HepG2 (cell line): ENCODE results near the gene WNT7A. TPM values are rescaled to one million over a fixed set of nuclear protein-coding genes. Genes with fewer than 3 reads are reported as not detected.

Experiments
- ATAC-seq: fragments of 200-7000 bp; cut with Tn5 transposase; 3 replicates; pipeline ENCODE4 v1.9.1; 2020; ENCODE audit warnings: mild to moderate bottlenecking, moderate library complexity
- BruUV-seq: library from RNA; stranded (reverse); fragments of 400-500 nt; replicated peaks from 2 replicates; lab custom pipeline; 2021; lab: Mats Ljungman, UMichigan
- CTCF ChIA-PET: fragments of 300-600 bp; formaldehyde crosslinking; extraction: SDS; loops from one replicate; lab custom pipeline; 2021; ENCODE audit warnings: low total read pairs, inconsistent platforms, low intra/inter-chr PET ratio; lab: Yijun Ruan, JAX
- POLR2A ChIA-PET: fragments of 350-600 bp; sonication (Branson Sonifier 250); formaldehyde crosslinking; loops from one replicate; lab custom pipeline; 2020; ENCODE audit warnings: antibody characterized with exemption, inconsistent platforms; lab: Yijun Ruan, JAX
- DNase-seq: peaks from one replicate; pipeline ENCODE4 v3.0.0-alpha.2; 2015; ENCODE audit warnings: low spot score
- FAIRE-seq: peaks from 3 replicates; lab custom pipeline; 2011; peaks lifted over from hg19 to GRCh38; lab: Jason Lieb, UNC
- H2AFZ ChIP-seq: one replicate; pipeline ENCODE4 v1.6.1; 2011; ENCODE audit warnings: low read length, inconsistent platforms
- H3K27ac ChIP-seq: fragments of 300-600 bp; 3 replicates; pipeline ENCODE4 v1.8.0; 2011; ENCODE audit warnings: mixed run types, mild to moderate bottlenecking, mixed read lengths, low read length, inconsistent platforms; ENCODE audit not compliant: insufficient read depth; ENCODE audit errors: extremely low read length
- H3K27me3 ChIP-seq, 2 experiments: fragments of 200-600 bp in 1 of 2; 2 replicates in 1 of 2; 3 replicates in 1 of 2; pipeline versions ENCODE4 v1.6.0 to v1.8.0; 2011; ENCODE audit warnings: low read length in 2 of 2, mild to moderate bottlenecking in 2 of 2, moderate library complexity in 2 of 2, inconsistent platforms in 1 of 2; ENCODE audit not compliant: insufficient read depth in 2 of 2, control insufficient read depth in 1 of 2
- H3K36me3 ChIP-seq, 2 experiments: fragments of 200-600 bp in 1 of 2; replicated peaks in 1 of 2; 2 replicates in 1 of 2; 3 replicates in 1 of 2; pipeline versions ENCODE4 v1.5.1 to v1.8.0; 2011; ENCODE audit warnings: low read length in 2 of 2, inconsistent platforms in 1 of 2; ENCODE audit not compliant: insufficient read depth in 2 of 2, control insufficient read depth in 1 of 2
- H3K4me1 ChIP-seq: 2 replicates; pipeline ENCODE4 v1.5.1; 2012; ENCODE audit warnings: low read length, inconsistent platforms; ENCODE audit not compliant: insufficient read depth
- H3K4me2 ChIP-seq: 2 replicates; pipeline ENCODE4 v1.6.0; 2011; ENCODE audit warnings: low read depth, low read length, inconsistent platforms
- H3K4me3 ChIP-seq, 3 experiments: fragments of 200-600 bp in 1 of 3; sonication (generic), shearing (Covaris generic) in 1 of 3; replicated peaks in 1 of 3; 2 replicates each; pipeline ENCODE4 v1.5.1; 2011 to 2016; ENCODE audit warnings: low read length in 3 of 3, inconsistent platforms in 2 of 3, low read depth in 2 of 3, mild to moderate bottlenecking in 2 of 3, control low read depth in 1 of 3, mixed read lengths in 1 of 3; ENCODE audit not compliant: insufficient read depth in 1 of 3
- H3K79me2 ChIP-seq: one replicate; pipeline ENCODE4 v1.6.1; 2011; ENCODE audit warnings: low read length, inconsistent platforms; ENCODE audit not compliant: insufficient read depth
- H3K9ac ChIP-seq: 2 replicates; pipeline ENCODE4 v1.6.0; 2011; ENCODE audit warnings: mild to moderate bottlenecking, low read depth, low read length, inconsistent platforms; ENCODE audit not compliant: insufficient read depth
- H3K9me3 ChIP-seq: 2 replicates; pipeline ENCODE4 v1.5.1; 2012; ENCODE audit warnings: mild to moderate bottlenecking, low read length
- H4K20me1 ChIP-seq: 2 replicates; pipeline ENCODE4 v1.6.0; 2011; ENCODE audit warnings: inconsistent platforms, mild to moderate bottlenecking, low read length, moderate library complexity; ENCODE audit not compliant: insufficient read depth
- CEBPG ChIP-seq: IDR thresholded peaks from 2 replicates; pipeline ENCODE4 v1.6.1; 2016
- CEBPZ ChIP-seq: IDR thresholded peaks from 2 replicates; pipeline ENCODE4 v1.6.1; 2012; ENCODE audit warnings: low read length, improper control_type of control experiment
- GRHL1 ChIP-seq: sonication (generic); formaldehyde crosslinking; conservative IDR thresholded peaks from 2 replicates; pipeline ENCODE4 v1.8.0; 2022; ENCODE audit warnings: missing genetic modification reagents
- IKZF4 ChIP-seq: sonication (generic); formaldehyde crosslinking; IDR thresholded peaks from 2 replicates; pipeline ENCODE4 v1.5.1; 2020; ENCODE audit warnings: borderline replicate concordance, mild to moderate bottlenecking, low read depth, missing genetic modification reagents; ENCODE audit errors: not compliant biosample characterization
- NCOR1 ChIP-seq: fragments of 200-600 bp; sonication (generic); IDR thresholded peaks from 2 replicates; pipeline ENCODE4 v1.7.0; 2017; ENCODE audit warnings: antibody characterized with exemption, low read length, borderline replicate concordance
- SMARCE1 ChIP-seq: fragments of 450-650 bp; IDR thresholded peaks from 2 replicates; pipeline ENCODE4 v1.6.1; 2017; ENCODE audit warnings: borderline replicate concordance
- U2AF1 ChIP-seq: fragments of 200-400 bp; formaldehyde crosslinking; optimal IDR thresholded peaks from 2 replicates; pipeline ENCODE3; 2017; ENCODE audit warnings: mild to moderate bottlenecking, low read depth, low read length
- ZFP41 ChIP-seq: sonication (generic); formaldehyde crosslinking; IDR thresholded peaks from 2 replicates; pipeline ENCODE4 v1.4.0; 2020; ENCODE audit warnings: mild to moderate bottlenecking, missing genetic modification reagents, borderline replicate concordance
- ZNF235 ChIP-seq: sonication (generic); formaldehyde crosslinking; IDR thresholded peaks from 2 replicates; pipeline ENCODE4 v1.8.1; 2023; ENCODE audit warnings: mild to moderate bottlenecking, missing genetic modification reagents, borderline replicate concordance
- ZNF75D ChIP-seq: sonication (generic); formaldehyde crosslinking; IDR thresholded peaks from 2 replicates; pipeline ENCODE4 v1.8.1; 2023; ENCODE audit warnings: missing genetic modification reagents, mild to moderate bottlenecking, borderline replicate concordance
- WGBS: methylation state at CpG from one replicate; pipeline ENCODE4 v1.1.6; 2017; ENCODE audit warnings: low lambda C conversion rate; 5-methylcytosine and 5-hydroxymethylcytosine counted together
- in situ Hi-C: cut with HindIII; loops from 2 replicates; pipeline ENCODE4 v1.10.0; 2017; ENCODE audit warnings: low pct_unique_long_range_greater_than_20kb; ENCODE audit not compliant: extremely low pct_ligation_motif_present
- intact Hi-C: fragments of 100-400 bp; cut with micrococcal nuclease; formaldehyde crosslinking; loops from one replicate; pipeline ENCODE4 v1.10.0; 2022; ENCODE audit not compliant: unreplicated experiment
- polyA plus RNA-seq, 8 experiments: library from polyadenylated mRNA; depleted of rRNA in 3 of 8; stranded (reverse) in 7 of 8; unstranded in 1 of 8; fragments of >200 nt; fragmentation: Illumina TruSeq in 4 of 8; extraction: Trizol in 4 of 8; gene quantifications; 2 replicates each; pipeline versions ENCODE4 v1.2.1 to v1.2.3, GENCODE V29; 2011 to 2016; ENCODE audit warnings: low read depth in 4 of 8, missing spikeins in 1 of 8, mixed read lengths in 1 of 8; ENCODE audit not compliant: insufficient read depth in 1 of 8
- total RNA-seq, 5 experiments: library from RNA; depleted of rRNA; stranded (reverse); fragments of >200 nt; fragmentation: Illumina TruSeq; extraction: Trizol; gene quantifications; 2 replicates each; pipeline ENCODE4 v1.2.3, GENCODE V29; 2016; ENCODE audit warnings: low read depth in 1 of 5
- TF ChIP-seq, protein P1 (sequence below): sonication (generic); formaldehyde crosslinking; IDR thresholded peaks from 2 replicates; pipeline ENCODE4 v1.8.0; 2022; ENCODE audit warnings: missing genetic modification reagents, mild to moderate bottlenecking, inconsistent platforms, borderline replicate concordance
- TF ChIP-seq, protein P2 (sequence below): IDR thresholded peaks from 2 replicates; pipeline ENCODE4 v1.6.1; 2016; ENCODE audit warnings: missing biosample characterization, missing genetic modification reagents, low read depth
- TF ChIP-seq, protein P3 (sequence below): sonication (generic); formaldehyde crosslinking; IDR thresholded peaks from 2 replicates; pipeline ENCODE4 v1.5.0; 2020; ENCODE audit warnings: mild to moderate bottlenecking, missing genetic modification reagents, moderate library complexity

WNT7A gene
- total and polyA plus RNA-seq, 2 of the 13 experiments (the other 11 are each of a cell fraction or from before 2014, with no cell fraction given): not detected

DNA sequence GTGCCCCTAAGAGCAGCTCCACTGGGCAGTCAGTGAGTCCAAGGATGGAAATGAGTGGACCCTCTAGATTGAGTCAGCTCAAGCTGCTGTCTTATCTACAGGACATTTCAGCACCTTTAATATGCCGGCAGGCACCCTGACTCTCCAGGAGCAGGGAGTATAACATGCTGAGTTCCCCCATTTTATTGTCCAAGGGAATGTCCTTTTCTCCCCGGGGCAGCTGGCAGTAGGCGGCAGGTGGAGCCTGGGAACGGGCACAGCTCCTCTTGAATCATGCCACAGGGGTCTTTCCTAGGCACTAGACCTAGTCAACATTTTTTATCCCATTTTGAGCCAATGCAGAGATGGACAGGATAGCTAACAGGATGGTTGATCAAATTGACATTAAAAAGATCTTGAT, 14.8 kb downstream of the WNT7A start:
- intact Hi-C loops: no loop called here
- Histone ChIP-seq H3K4me1 (no peaks in the 10 kb centered on the region), H3K4me3 (no peak overlapping the region), H3K79me2 (no peaks in the 10 kb centered on the region), H2AFZ (no peak overlapping the region), H3K4me2 (no peak overlapping the region), H3K27ac (no peak overlapping the region), H4K20me1 (0 out of 2 replicates have a peak, but pooled peaks cover 2% of the 10 kb centered on the region), H3K9ac (no peak overlapping the region), H3K9me3 (no peaks in the 10 kb centered on the region), H3K27me3 (peaks cover 3 to 49% of the 10 kb centered on the region in 2 experiments; a peak in 2 of 5 replicates), H3K36me3 (no peaks in the 10 kb centered on the region)
- WGBS: 4% methylated on average over 3 of the region's 4 CpGs
- DNase-seq: no peak
- in situ Hi-C loops: no loop called here
- ATAC-seq: no peak
- CTCF ChIA-PET: no interaction called here
- BruUV-seq: no TSS peak
- POLR2A ChIA-PET: no interaction called here
- no peak for FAIRE-seq
- TF ChIP-seq GRHL1 (CRISPR knock-in tag) (no peak), IKZF4 (CRISPR knock-in tag) (no peak), CEBPG (CRISPR knock-in tag) (no peak), ZFP41 (CRISPR knock-in tag) (no peak), ZNF235 (CRISPR knock-in tag) (no peak), SMARCE1 (no peak), NCOR1 (no peak), U2AF1 (no peak), CEBPZ (no peak), ZNF75D (CRISPR knock-in tag) (no peak)
- TF ChIP-seq, protein P1, sequence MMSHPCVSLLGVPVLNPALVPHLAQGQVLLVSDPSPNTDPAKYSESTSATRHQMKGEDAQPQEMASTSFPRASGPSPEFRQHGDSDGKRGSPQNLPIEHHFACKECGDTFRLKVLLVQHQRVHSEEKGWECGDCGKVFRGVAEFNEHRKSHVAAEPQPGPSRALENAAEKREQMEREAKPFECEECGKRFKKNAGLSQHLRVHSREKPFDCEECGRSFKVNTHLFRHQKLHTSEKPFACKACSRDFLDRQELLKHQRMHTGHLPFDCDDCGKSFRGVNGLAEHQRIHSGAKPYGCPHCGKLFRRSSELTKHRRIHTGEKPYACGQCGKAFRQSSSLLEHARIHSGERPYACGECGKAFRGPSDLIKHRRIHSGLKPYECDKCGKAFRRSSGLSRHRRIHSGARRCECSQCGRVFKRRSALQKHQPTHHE (CRISPR knock-in tag): no peak
- TF ChIP-seq, protein P2, sequence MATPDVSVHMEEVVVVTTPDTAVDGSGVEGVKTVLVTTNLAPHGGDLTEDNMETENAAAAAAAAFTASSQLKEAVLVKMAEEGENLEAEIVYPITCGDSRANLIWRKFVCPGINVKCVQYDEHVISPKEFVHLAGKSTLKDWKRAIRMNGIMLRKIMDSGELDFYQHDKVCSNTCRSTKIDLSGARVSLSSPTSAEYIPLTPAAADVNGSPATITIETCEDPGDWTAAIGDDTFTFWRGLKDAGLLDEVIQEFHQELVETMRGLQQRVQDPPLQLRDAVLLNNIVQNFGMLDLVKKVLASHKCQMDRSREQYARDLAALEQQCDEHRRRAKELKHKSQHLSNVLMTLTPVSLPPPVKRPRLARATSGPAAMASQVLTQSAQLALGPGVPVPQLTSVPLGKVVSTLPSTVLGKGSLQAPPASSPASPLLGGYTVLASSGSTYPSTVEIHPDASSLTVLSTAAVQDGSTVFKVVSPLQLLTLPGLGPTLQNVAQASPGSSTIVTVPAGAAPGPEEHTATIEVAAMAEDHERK (CRISPR knock-in tag): no peak
- TF ChIP-seq, protein P3, sequence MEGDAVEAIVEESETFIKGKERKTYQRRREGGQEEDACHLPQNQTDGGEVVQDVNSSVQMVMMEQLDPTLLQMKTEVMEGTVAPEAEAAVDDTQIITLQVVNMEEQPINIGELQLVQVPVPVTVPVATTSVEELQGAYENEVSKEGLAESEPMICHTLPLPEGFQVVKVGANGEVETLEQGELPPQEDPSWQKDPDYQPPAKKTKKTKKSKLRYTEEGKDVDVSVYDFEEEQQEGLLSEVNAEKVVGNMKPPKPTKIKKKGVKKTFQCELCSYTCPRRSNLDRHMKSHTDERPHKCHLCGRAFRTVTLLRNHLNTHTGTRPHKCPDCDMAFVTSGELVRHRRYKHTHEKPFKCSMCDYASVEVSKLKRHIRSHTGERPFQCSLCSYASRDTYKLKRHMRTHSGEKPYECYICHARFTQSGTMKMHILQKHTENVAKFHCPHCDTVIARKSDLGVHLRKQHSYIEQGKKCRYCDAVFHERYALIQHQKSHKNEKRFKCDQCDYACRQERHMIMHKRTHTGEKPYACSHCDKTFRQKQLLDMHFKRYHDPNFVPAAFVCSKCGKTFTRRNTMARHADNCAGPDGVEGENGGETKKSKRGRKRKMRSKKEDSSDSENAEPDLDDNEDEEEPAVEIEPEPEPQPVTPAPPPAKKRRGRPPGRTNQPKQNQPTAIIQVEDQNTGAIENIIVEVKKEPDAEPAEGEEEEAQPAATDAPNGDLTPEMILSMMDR (CRISPR knock-in tag): no peak
